AML-193 (cell line): ENCODE measurements around the gene PEX5L.

ENCODE experiments used
- DNase-seq, 2 experiments: peaks; one replicate each; lab custom pipeline; 2025; lab: John Stamatoyannopoulos, UW

PEX5L gene

DNA sequence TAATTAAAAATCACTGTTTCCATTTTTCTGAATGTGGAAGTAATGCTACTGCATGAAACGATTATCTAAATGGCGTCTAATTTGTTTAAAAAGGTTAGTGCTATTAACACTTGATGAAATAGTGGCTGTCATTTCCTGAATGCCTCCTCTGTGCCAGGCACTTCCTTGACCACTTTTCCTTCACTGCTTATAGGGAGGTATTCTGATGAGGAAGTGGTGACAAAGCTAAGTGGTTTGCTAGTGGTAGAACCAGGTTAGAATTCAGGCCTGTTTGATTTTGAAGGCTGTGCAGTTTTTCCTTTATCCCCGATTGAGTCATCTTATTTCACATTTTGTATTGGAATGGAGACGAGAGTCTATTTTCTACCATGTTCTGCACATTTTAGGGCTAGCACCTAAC lies 264.9 kb downstream of the PEX5L start:
- DNase-seq = peak in 1 of 2 experiments; percentile 23

DNA sequence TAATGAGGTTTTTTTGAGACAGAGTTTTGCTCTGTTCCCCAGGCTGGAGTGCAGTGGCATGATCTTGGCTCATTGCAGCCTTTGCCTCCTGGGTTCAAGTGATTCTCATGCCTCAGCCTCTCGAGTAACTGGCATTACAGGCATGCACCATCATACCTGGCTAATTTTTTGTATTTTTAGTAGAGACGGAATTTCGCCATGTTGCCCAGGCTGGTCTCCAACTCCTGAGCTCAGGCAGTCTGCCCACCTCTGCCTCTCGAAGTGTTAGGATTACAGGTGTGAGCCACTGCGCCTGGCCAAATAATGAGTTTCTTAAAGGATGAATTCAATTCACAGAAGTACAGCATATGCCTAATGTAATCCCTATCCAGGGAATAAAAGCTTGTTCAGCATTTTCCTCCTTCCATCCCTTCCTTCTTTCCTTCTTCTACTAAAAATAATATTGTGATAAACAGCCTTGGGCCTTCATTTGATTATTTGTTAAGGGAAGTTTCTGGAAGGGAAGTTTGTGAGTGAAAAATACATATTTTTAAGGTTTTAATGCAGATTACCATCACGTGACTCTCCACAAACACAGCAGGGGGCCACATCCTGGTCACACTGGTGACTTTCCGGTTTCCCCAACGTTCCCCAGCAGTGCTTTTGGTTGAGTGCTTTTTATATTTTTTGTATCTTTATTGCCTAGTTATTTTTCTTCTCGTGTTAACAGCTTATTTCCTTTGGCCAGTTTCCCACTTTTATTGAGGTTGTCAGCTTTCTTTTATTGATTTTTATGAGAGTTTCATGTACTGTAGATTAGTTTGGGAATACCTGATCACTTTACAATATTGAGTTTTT lies 267.1 kb downstream of the PEX5L start:
- no peak for DNase-seq

DNA sequence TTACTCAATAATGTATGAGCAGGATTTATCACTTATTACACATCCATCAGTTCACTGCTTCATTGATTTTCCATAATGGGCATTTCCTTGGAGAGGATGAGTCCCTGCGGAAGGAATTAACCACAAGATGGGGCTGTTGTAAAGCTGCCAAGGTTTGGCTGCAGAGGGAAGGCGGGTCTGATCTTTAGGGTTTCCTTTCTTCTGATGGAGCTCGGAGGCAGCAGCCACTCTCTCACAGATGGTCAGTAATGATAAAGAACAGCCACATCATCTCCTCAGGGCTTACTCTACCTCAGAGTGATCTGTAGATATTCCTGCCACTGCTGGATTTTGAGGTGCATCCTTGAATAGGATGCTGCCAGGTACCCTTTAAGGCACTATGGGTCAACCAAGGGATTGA lies 268.7 kb downstream of the PEX5L start:
- peak in 1 of 2 experiments; percentile 23 for DNase-seq

DNA sequence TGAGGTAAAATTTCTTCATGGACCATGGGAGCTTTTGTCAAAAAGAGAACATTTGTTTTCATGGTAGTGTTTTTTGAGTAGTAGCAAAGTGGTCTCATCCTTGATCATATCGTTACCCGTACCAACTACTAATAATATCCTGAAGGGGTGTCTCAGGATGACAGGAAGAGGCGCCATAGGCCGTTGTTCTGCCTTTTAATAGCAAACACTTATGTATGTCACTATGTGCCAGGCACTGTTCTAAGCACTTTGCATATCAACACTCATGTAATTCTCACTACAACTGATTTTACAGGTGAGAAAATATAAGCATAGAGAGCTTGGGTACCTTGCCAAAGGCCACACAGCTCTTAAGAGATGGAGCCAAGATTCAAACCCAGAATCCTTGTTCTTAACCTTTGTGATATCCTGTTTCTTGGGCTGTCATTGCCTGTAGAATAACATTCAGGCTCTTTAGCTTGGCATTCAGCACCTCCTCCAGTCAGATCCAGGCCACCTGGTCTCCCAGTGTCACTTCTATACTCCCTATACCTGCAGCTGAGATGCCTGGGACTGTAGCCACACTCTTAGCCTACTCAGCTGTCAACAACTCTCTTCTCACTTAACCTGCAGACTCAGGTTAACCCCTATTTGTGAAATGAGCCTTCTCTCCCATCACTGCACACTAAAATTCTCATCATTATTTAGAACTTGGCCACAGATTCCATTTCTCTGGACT lies 270.2 kb downstream of the PEX5L start:
- DNase-seq = no peak

DNA sequence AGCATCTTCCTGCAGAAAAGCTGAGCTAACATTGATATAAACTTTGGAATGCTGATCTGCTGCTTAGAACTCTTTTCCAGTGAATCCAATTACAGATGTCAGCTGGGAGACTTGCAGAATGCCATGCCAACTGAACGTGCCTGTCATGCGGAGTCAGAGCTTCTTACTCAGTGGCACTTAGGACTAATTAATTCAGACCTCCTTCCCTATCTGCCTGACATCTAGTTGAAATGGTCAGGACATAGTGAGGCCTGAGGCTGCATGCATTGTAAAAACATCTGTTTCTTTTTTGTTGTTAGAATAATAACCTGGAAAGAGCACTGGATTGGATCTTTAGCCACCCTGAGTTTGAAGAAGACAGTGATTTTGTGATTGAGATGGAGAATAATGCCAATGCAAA lies 271.3 kb downstream of the PEX5L start:
- no peak for DNase-seq

DNA sequence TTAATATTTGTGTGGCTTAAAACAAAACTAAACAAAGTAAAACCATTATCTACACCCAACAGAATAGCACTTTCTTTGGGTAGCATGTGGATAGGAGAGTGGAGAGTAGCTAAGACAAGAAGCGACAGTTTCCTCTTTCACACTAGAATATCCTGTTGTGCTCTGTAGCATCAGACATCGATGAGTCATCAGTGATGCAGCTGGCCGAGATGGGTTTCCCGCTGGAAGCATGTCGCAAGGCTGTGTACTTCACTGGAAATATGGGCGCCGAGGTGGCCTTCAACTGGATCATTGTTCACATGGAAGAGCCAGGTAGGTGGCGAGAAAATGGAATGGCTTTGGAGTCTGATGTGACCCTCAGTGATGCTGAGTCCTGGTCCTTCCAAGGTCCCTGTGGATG lies 275.8 kb downstream of the PEX5L start:
- no peak for DNase-seq

DNA sequence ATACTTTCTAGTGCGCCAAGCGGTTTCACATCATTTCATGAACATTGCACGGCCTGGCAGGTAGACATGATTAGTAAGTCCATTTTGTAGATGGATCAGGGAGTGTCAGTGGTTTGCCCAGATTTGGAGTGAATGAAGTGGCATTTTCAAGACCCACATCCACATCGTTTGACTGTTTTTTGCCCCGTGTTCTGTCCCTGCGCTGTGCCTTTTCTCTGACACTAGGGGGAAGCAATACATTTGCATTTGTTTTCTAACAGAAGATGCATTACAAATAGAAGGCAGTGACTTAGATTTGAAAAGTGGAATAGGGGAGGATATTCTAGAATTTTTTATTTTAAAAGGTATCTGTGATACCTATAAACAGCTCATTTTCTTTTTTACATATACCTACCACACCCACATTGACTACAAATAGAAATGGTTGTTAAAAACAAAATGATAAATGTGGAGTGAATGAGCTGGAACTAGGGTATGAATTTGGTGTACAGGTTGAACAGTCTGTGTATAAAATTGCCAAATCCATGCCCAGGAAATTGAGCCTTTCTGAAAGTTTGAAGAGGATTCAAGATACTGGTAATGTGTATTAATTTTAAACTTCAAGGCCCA lies 285.9 kb downstream of the PEX5L start:
- peak; percentile 46 to 68 for DNase-seq

DNA sequence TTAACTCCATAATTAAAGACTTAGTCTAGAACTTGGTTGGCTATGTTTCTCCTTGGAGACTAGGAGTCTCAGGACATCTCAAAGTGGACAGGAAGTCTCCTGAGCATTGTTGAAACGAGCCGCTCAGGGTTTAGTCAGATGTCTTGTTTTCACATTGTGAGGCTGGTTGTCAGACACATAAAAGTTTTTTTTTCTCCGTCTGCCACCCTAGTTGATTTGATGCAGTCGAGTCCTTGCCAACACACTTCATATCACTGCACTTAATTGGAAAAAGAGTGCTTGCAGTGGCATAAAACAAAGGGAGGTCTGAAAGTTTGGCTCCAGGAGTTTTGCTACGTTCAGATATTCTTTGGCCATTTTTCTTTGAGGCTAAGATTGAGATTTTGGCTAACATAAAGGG lies 291.0 kb downstream of the PEX5L start:
- no peak for DNase-seq

DNA sequence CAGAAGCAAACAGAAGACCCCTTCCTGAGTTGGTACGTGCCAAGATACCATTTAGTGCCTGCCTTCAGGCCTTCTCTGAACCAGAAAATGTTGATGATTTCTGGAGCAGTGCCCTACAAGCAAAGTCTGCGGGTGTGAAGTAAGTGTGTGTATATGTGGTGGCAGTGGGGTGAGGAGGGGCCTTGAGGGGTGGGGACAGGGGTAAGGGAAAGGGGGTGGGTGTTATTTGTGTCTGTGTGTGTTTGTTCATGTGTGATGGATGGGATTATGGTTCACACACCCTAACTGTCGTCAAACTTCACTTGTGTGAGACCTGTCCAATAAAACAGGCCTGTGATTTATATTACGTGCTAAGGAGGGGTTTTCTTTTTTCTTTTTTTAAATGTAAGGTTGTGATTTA lies 291.7 kb downstream of the PEX5L start:
- no peak for DNase-seq
